Neuronal stem cell (in vitro differentiated cells): ENCODE data around the gene PRKCE.

Experiments used
- DNase-seq: peaks from one replicate; pipeline ENCODE4 v3.0.0-alpha.2; 2013; ENCODE audit warnings: low spot score
- H2AFZ ChIP-seq: one replicate; pipeline ENCODE4 v1.6.1; 2013; ENCODE audit warnings: mild to moderate bottlenecking, low read length, inconsistent platforms
- H2AK5ac ChIP-seq: 2 replicates; pipeline ENCODE4 v1.6.1; 2013; ENCODE audit warnings: low read depth, mild to moderate bottlenecking, inconsistent platforms, low read length, moderate library complexity, mixed read lengths
- H2BK120ac ChIP-seq: 2 replicates; pipeline ENCODE4 v1.6.1; 2013; ENCODE audit warnings: low read depth, mild to moderate bottlenecking, inconsistent platforms, low read length, moderate library complexity, mixed read lengths
- H2BK12ac ChIP-seq: one replicate; pipeline ENCODE4 v1.6.1; 2013; ENCODE audit warnings: low read length, inconsistent platforms
- H2BK15ac ChIP-seq: 2 replicates; pipeline ENCODE4 v1.6.1; 2013; ENCODE audit warnings: mild to moderate bottlenecking, low read length, inconsistent platforms, mixed read lengths
- H2BK5ac ChIP-seq: one replicate; pipeline ENCODE4 v1.6.1; 2013; ENCODE audit warnings: inconsistent platforms, mild to moderate bottlenecking, low read length, moderate library complexity
- H3K14ac ChIP-seq: one replicate; pipeline ENCODE4 v1.6.1; 2013; ENCODE audit warnings: low read length, inconsistent platforms
- H3K18ac ChIP-seq: 2 replicates; pipeline ENCODE4 v1.6.1; 2013; ENCODE audit warnings: low read length, inconsistent platforms
- H3K23ac ChIP-seq: 2 replicates; pipeline ENCODE4 v1.6.1; 2013; ENCODE audit warnings: low read depth, mild to moderate bottlenecking, mixed read lengths, low read length, inconsistent platforms; ENCODE audit not compliant: poor library complexity
- H3K27ac ChIP-seq: replicated peaks from 3 replicates; pipeline ENCODE4 v1.5.1; 2013; ENCODE audit warnings: low read length, inconsistent platforms
- H3K27me3 ChIP-seq, 3 experiments: 2 replicates each; pipeline ENCODE4 v1.6.1; 2013; ENCODE audit warnings: low read length in 3 of 3, mild to moderate bottlenecking in 2 of 3, inconsistent platforms in 1 of 3, low read depth in 1 of 3, mixed read lengths in 1 of 3, moderate library complexity in 1 of 3; ENCODE audit not compliant: control insufficient read depth in 3 of 3, insufficient read depth in 3 of 3
- H3K36me3 ChIP-seq, 2 donors: replicated peaks in 1 of 2; 2 replicates each; pipeline ENCODE4 v1.6.1; 2013; ENCODE audit warnings: low read length in 2 of 2; ENCODE audit not compliant: control insufficient read depth in 2 of 2, insufficient read depth in 2 of 2
- H3K4ac ChIP-seq: 2 replicates; pipeline ENCODE4 v1.6.1; 2013; ENCODE audit warnings: inconsistent platforms, mild to moderate bottlenecking, low read length, moderate library complexity
- H3K4me1 ChIP-seq, 2 donors: 1 replicate in 1 of 2; 2 replicates in 1 of 2; pipeline ENCODE4 v1.6.1; 2013; ENCODE audit warnings: low read length in 2 of 2, low read depth in 1 of 2; ENCODE audit not compliant: control insufficient read depth in 2 of 2, insufficient read depth in 1 of 2
- H3K4me2 ChIP-seq: one replicate; pipeline ENCODE4 v1.6.1; 2013; ENCODE audit warnings: mild to moderate bottlenecking, low read length, inconsistent platforms; ENCODE audit not compliant: insufficient read depth, poor library complexity, severe bottlenecking
- H3K4me3 ChIP-seq, 2 donors: 2 replicates each; pipeline ENCODE4 v1.5.1; 2013; ENCODE audit warnings: low read length in 2 of 2, mild to moderate bottlenecking in 2 of 2, inconsistent platforms in 1 of 2, moderate library complexity in 1 of 2
- H3K79me1 ChIP-seq: one replicate; pipeline ENCODE4 v1.6.1; 2013; ENCODE audit warnings: low read depth, mild to moderate bottlenecking, inconsistent platforms, low read length, moderate library complexity
- H3K9ac ChIP-seq: one replicate; pipeline ENCODE4 v1.6.1; 2013; ENCODE audit warnings: mild to moderate bottlenecking, low read depth, low read length, inconsistent platforms; ENCODE audit not compliant: poor library complexity
- H3K9me3 ChIP-seq, 2 donors: replicated peaks in 1 of 2; 2 replicates each; pipeline versions ENCODE3 to v1.6.1; 2013; ENCODE audit warnings: low read length in 2 of 2, mild to moderate bottlenecking in 2 of 2, inconsistent platforms in 1 of 2, low read depth in 1 of 2, mixed read lengths in 1 of 2, moderate library complexity in 1 of 2; ENCODE audit not compliant: control insufficient read depth in 2 of 2, insufficient read depth in 1 of 2
- H4K8ac ChIP-seq: one replicate; pipeline ENCODE4 v1.6.1; 2013; ENCODE audit warnings: low read depth, mild to moderate bottlenecking, inconsistent platforms, low read length, moderate library complexity
- H4K91ac ChIP-seq: one replicate; pipeline ENCODE4 v1.6.1; 2013; ENCODE audit warnings: low read length, low read depth, mild to moderate bottlenecking, inconsistent platforms; ENCODE audit not compliant: poor library complexity
- WGBS, 2 donors: extraction: QIAGEN DNeasy Blood & Tissue Kit; methylation state at CpG; one replicate each; pipeline ENCODE4 v1.1.7; 2013; ENCODE audit warnings: missing lambda C conversion rate in 2 of 2, mixed read lengths in 1 of 2; ENCODE audit not compliant: insufficient read length in 2 of 2, insufficient replicate concordance in 1 of 2; ENCODE audit errors: extremely low coverage in 2 of 2; 5-methylcytosine and 5-hydroxymethylcytosine counted together

The PRKCE gene

GRCh38 chr2:46041434-46041833, 390.0 kb downstream of the PRKCE start:
- no peak overlapping the region for H2AK5ac ChIP-seq
- no peaks in the 10 kb centered on the region for H3K27me3 ChIP-seq
- H3K9me3 ChIP-seq, result no peaks in the 10 kb centered on the region
- H2BK5ac ChIP-seq, result no peak overlapping the region
- H3K23ac ChIP-seq, result no peak overlapping the region
- H3K4me3 ChIP-seq, result no peak overlapping the region
- H3K4me1 ChIP-seq, result no peaks in the 10 kb centered on the region
- H3K4ac ChIP-seq, result no peak overlapping the region
- no peak overlapping the region for H2BK12ac ChIP-seq
- H2BK120ac ChIP-seq, result no peak overlapping the region
- H3K4me2 ChIP-seq, result no peak overlapping the region
- no peak overlapping the region for H4K8ac ChIP-seq
- DNase-seq, result no peak
- H2AFZ ChIP-seq, result no peak overlapping the region
- no peak overlapping the region for H3K18ac ChIP-seq
- H4K91ac ChIP-seq, result no peak overlapping the region
- H3K36me3 ChIP-seq, result no peaks in the 10 kb centered on the region
- no CpG with 5 or more reads among the region's 2 CpGs for WGBS, 2 donors
- no peak overlapping the region for H2BK15ac ChIP-seq
- H3K79me1 ChIP-seq, result no peaks in the 10 kb centered on the region
- H3K14ac ChIP-seq, result no peak overlapping the region
- H3K9ac ChIP-seq, result no peak overlapping the region
- no peak overlapping the region for H3K27ac ChIP-seq

GRCh38 chr2:46042207-46042637, 390.7 kb downstream of the PRKCE start:
- Histone ChIP-seq H4K8ac (no peak overlapping the region), H2BK5ac (no peak overlapping the region), H3K79me1 (no peaks in the 10 kb centered on the region), H3K9ac (no peak overlapping the region), H2BK12ac (no peak overlapping the region), H3K4me2 (no peak overlapping the region), H3K4ac (no peak overlapping the region), H2BK15ac (no peak overlapping the region), H2AK5ac (no peak overlapping the region), H3K27ac (no peak overlapping the region), H3K36me3 (no peaks in the 10 kb centered on the region), H3K4me3 (no peak overlapping the region), H4K91ac (no peak overlapping the region), H2BK120ac (no peak overlapping the region), H3K4me1 (no peaks in the 10 kb centered on the region), H3K27me3 (no peaks in the 10 kb centered on the region), H3K18ac (no peak overlapping the region), H3K14ac (no peak overlapping the region), H3K9me3 (no peaks in the 10 kb centered on the region), H3K23ac (no peak overlapping the region), H2AFZ (no peak overlapping the region)
- DNase-seq, result no peak
- no CpG with 5 or more reads among the region's 4 CpGs for WGBS, 2 donors

GRCh38 chr2:46042711-46043110, 391.2 kb downstream of the PRKCE start:
- no peak overlapping the region for H2BK5ac ChIP-seq
- H2AFZ ChIP-seq, result no peak overlapping the region
- no peak overlapping the region for H3K23ac ChIP-seq
- H3K4ac ChIP-seq, result no peak overlapping the region
- H3K36me3 ChIP-seq, result no peaks in the 10 kb centered on the region
- H3K27me3 ChIP-seq, result no peaks in the 10 kb centered on the region
- no peak overlapping the region for H3K14ac ChIP-seq
- H3K79me1 ChIP-seq, result no peaks in the 10 kb centered on the region
- no peak overlapping the region for H3K18ac ChIP-seq
- H2BK15ac ChIP-seq, result no peak overlapping the region
- H3K9ac ChIP-seq, result no peak overlapping the region
- no peak overlapping the region for H4K91ac ChIP-seq
- DNase-seq, result no peak
- WGBS, 2 donors, result no CpG with 5 or more reads among the region's 3 CpGs
- no peaks in the 10 kb centered on the region for H3K9me3 ChIP-seq
- H2BK12ac ChIP-seq, result no peak overlapping the region
- H2BK120ac ChIP-seq, result no peak overlapping the region
- H3K4me3 ChIP-seq, result no peak overlapping the region
- no peak overlapping the region for H4K8ac ChIP-seq
- H3K4me1 ChIP-seq, result no peaks in the 10 kb centered on the region
- H3K27ac ChIP-seq, result no peak overlapping the region
- no peak overlapping the region for H3K4me2 ChIP-seq
- H2AK5ac ChIP-seq, result no peak overlapping the region

GRCh38 chr2:46045888-46046287, 394.4 kb downstream of the PRKCE start:
- Histone ChIP-seq H2AFZ (no peak overlapping the region), H3K14ac (no peak overlapping the region), H2BK12ac (no peak overlapping the region), H3K36me3 (no peaks in the 10 kb centered on the region), H3K27ac (no peak overlapping the region), H3K4me2 (no peak overlapping the region), H3K4me1 (no peaks in the 10 kb centered on the region), H3K27me3 (no peaks in the 10 kb centered on the region), H3K9ac (no peak overlapping the region), H4K8ac (no peak overlapping the region), H2BK15ac (no peak overlapping the region), H3K79me1 (no peaks in the 10 kb centered on the region), H2BK5ac (no peak overlapping the region), H3K9me3 (no peaks in the 10 kb centered on the region), H3K23ac (no peak overlapping the region), H2BK120ac (no peak overlapping the region), H2AK5ac (no peak overlapping the region), H4K91ac (no peak overlapping the region), H3K4ac (no peak overlapping the region), H3K18ac (no peak overlapping the region), H3K4me3 (no peak overlapping the region)
- no peak for DNase-seq
